Neural cell (in vitro differentiated cells): ENCODE results near the gene IFNGR2. TPM values are rescaled to one million over a fixed set of nuclear protein-coding genes. Genes with fewer than 3 reads are reported as not detected.

Source experiments
- H2AFZ ChIP-seq: fragments of 200-600, 300-800 bp; sonication (generic), shearing (Covaris generic); 2 replicates; pipeline ENCODE4 v1.6.0; 2014; ENCODE audit warnings: low read depth, mild to moderate bottlenecking, antibody characterized with exemption, low read length, moderate library complexity
- H3F3A ChIP-seq: fragments of 200-600 bp; shearing (Covaris generic); 2 replicates; pipeline ENCODE4 v1.6.1; 2016; ENCODE audit warnings: mild to moderate bottlenecking, moderate library complexity, mixed read lengths, antibody characterized with exemption, low read length; ENCODE audit not compliant: insufficient read depth, poor library complexity, severe bottlenecking
- H3K27ac ChIP-seq: fragments of 200-600, 300-800 bp; sonication (generic), shearing (Covaris generic); 2 replicates; pipeline ENCODE4 v1.5.1; 2014; ENCODE audit warnings: mild to moderate bottlenecking, low read length, moderate library complexity
- H3K27me3 ChIP-seq: fragments of 300-800, 200-600 bp; sonication (generic), shearing (Covaris generic); 2 replicates; pipeline ENCODE4 v1.6.0; 2014; ENCODE audit warnings: mild to moderate bottlenecking, low read depth, low read length, moderate library complexity; ENCODE audit not compliant: insufficient read depth
- H3K36me3 ChIP-seq: fragments of 300-800, 200-600 bp; sonication (generic), shearing (Covaris generic); 2 replicates; pipeline ENCODE4 v1.5.1; 2014; ENCODE audit warnings: mild to moderate bottlenecking, antibody characterized with exemption, low read length, moderate library complexity; ENCODE audit not compliant: insufficient read depth
- H3K4me2 ChIP-seq: fragments of 300-800, 200-600 bp; sonication (generic), shearing (Covaris generic); 2 replicates; pipeline ENCODE4 v1.6.0; 2014; ENCODE audit warnings: mild to moderate bottlenecking, low read length
- H3K4me3 ChIP-seq: fragments of 300-800, 200-600 bp; sonication (generic), shearing (Covaris generic); 2 replicates; pipeline ENCODE4 v1.5.1; 2014; ENCODE audit warnings: mild to moderate bottlenecking, low read length, moderate library complexity
- H3K79me2 ChIP-seq: fragments of 200-600 bp; shearing (Covaris generic); replicated peaks from 2 replicates; pipeline ENCODE4 v1.6.0; 2014; ENCODE audit warnings: mild to moderate bottlenecking, low read length, moderate library complexity; ENCODE audit not compliant: insufficient read depth
- H3K9ac ChIP-seq: fragments of 300-800, 200-600 bp; sonication (generic), shearing (Covaris generic); 2 replicates; pipeline ENCODE4 v1.6.1; 2016; ENCODE audit warnings: mild to moderate bottlenecking, low read length, mixed read lengths
- H3K9me2 ChIP-seq: fragments of 200-600 bp; shearing (Covaris generic); 2 replicates; pipeline ENCODE4 v1.6.1; 2016; ENCODE audit warnings: mild to moderate bottlenecking, low read length, mixed read lengths; ENCODE audit not compliant: insufficient read depth
- H3K9me3 ChIP-seq: fragments of 200-600, 300-800 bp; sonication (generic), shearing (Covaris generic); 2 replicates; pipeline ENCODE4 v1.6.1; 2016; ENCODE audit warnings: mild to moderate bottlenecking, mixed run types, low read length, moderate library complexity, mixed read lengths
- H4K20me1 ChIP-seq: fragments of 200-600 bp; shearing (Covaris generic); 2 replicates; pipeline ENCODE4 v1.6.1; 2016; ENCODE audit warnings: mild to moderate bottlenecking, mixed run types; ENCODE audit not compliant: insufficient read depth
- CTCF ChIP-seq: fragments of 450-650 bp; IDR thresholded peaks from 2 replicates; pipeline ENCODE4 v1.5.1; 2014; ENCODE audit warnings: antibody characterized with exemption, mild to moderate bottlenecking, moderate library complexity; ENCODE audit not compliant: poor library complexity, severe bottlenecking
- EP300 ChIP-seq: fragments of 450-650 bp; conservative IDR thresholded peaks from 2 replicates; pipeline ENCODE4 v1.6.1; 2014; ENCODE audit warnings: antibody characterized with exemption, mild to moderate bottlenecking, moderate library complexity; ENCODE audit not compliant: poor library complexity, severe bottlenecking
- EZH2 ChIP-seq: fragments of 200-600, 300-800 bp; shearing (Covaris generic), sonication (generic); IDR thresholded peaks from 2 replicates; pipeline ENCODE4 v1.6.1; 2014; ENCODE audit warnings: antibody characterized with exemption, low read length, borderline replicate concordance, mild to moderate bottlenecking; ENCODE audit not compliant: insufficient read depth, poor library complexity, severe bottlenecking
- MXI1 ChIP-seq: fragments of 450-650 bp; conservative IDR thresholded peaks from 2 replicates; pipeline ENCODE4 v1.6.1; 2014; ENCODE audit warnings: antibody characterized with exemption, mild to moderate bottlenecking; ENCODE audit not compliant: poor library complexity, severe bottlenecking
- POLR2AphosphoS5 ChIP-seq: IDR thresholded peaks from 2 replicates; pipeline ENCODE4 v1.6.1; 2012
- RAD21 ChIP-seq: fragments of 450-650 bp; conservative IDR thresholded peaks from 2 replicates; pipeline ENCODE4 v1.6.1; 2014; ENCODE audit warnings: antibody characterized with exemption, mild to moderate bottlenecking, moderate library complexity
- REST ChIP-seq: IDR thresholded peaks from 2 replicates; pipeline ENCODE4 v1.6.1; 2012; ENCODE audit warnings: borderline replicate concordance
- SMC3 ChIP-seq: fragments of 450-650 bp; conservative IDR thresholded peaks from 2 replicates; pipeline ENCODE4 v1.6.1; 2014; ENCODE audit warnings: antibody characterized with exemption, mild to moderate bottlenecking, moderate library complexity; ENCODE audit not compliant: poor library complexity
- TAF1 ChIP-seq: IDR thresholded peaks from 2 replicates; pipeline ENCODE4 v1.6.1; 2012; ENCODE audit warnings: low read depth
- polyA plus RNA-seq: library from polyadenylated mRNA; depleted of rRNA; stranded (reverse); fragments of >200 nt; gene quantifications from 2 replicates; pipeline ENCODE4 v1.2.3, GENCODE V29; 2014

The IFNGR2 gene
- polyA plus RNA-seq, 1 donor from 2014 or later, result 57.2 TPM

GRCh38 chr21:33414068-33414467 is 10.9 kb downstream of the IFNGR2 start:
- H3K9me2 ChIP-seq, result no peaks in the 10 kb centered on the region
- H4K20me1 ChIP-seq, result no peaks in the 10 kb centered on the region
- H3K9ac ChIP-seq, result no peak overlapping the region
- H3K27ac ChIP-seq, result no peak overlapping the region
- no peaks in the 10 kb centered on the region for H3K27me3 ChIP-seq
- no peak overlapping the region for H2AFZ ChIP-seq
- H3K9me3 ChIP-seq, result no peaks in the 10 kb centered on the region
- no peaks in the 10 kb centered on the region for H3K36me3 ChIP-seq
- H3K4me3 ChIP-seq, result no peak overlapping the region
- no peak overlapping the region for H3K4me2 ChIP-seq
- H3K79me2 ChIP-seq, result no peaks in the 10 kb centered on the region
- no peak for TF ChIP-seq EP300
- no peak for TF ChIP-seq EZH2
- TF ChIP-seq TAF1, result no peak
- no peak for TF ChIP-seq SMC3
- no peak for TF ChIP-seq MXI1
- no peak for TF ChIP-seq CTCF
- no peak for TF ChIP-seq POLR2AphosphoS5
- TF ChIP-seq REST, result no peak
- no peaks in the 10 kb centered on the region for H3F3A ChIP-seq

GRCh38 chr21:33414926-33415325 is 11.7 kb downstream of the IFNGR2 start:
- no peaks in the 10 kb centered on the region for H3K36me3 ChIP-seq

More at GRCh38 chr21:33414926-33415325, 11.7 kb downstream of the IFNGR2 start:
- Histone ChIP-seq H4K20me1 (no peaks in the 10 kb centered on the region), H3K9ac (no peak overlapping the region), H3K9me3 (no peaks in the 10 kb centered on the region), H3K27ac (no peak overlapping the region), H3K9me2 (no peaks in the 10 kb centered on the region), H3K4me2 (no peak overlapping the region), H3K79me2 (no peaks in the 10 kb centered on the region), H3K27me3 (no peaks in the 10 kb centered on the region), H3F3A (no peaks in the 10 kb centered on the region), H3K4me3 (no peak overlapping the region), H2AFZ (no peak overlapping the region)
- TF ChIP-seq TAF1 (no peak), RAD21 (no peak), REST (no peak), EP300 (no peak), MXI1 (no peak), SMC3 (no peak), EZH2 (no peak), CTCF (no peak), POLR2AphosphoS5 (no peak)
